Nephron (organoid): Measurements from ENCODE around the gene SND1.

Experiments
- H3K27ac Mint-ChIP-seq, 3 experiments: 2 replicates each; pipeline ENCODE4 v1.8.0; 2020; ENCODE audit warnings: mixed read lengths in 3 of 3, mild to moderate bottlenecking in 2 of 3, moderate library complexity in 1 of 3
- H3K27me3 Mint-ChIP-seq: 2 replicates; pipeline ENCODE4 v1.8.0; 2021; ENCODE audit warnings: low read depth, mild to moderate bottlenecking, moderate library complexity, mixed read lengths
- H3K36me3 Mint-ChIP-seq: 2 replicates; pipeline ENCODE4 v1.8.0; 2020; ENCODE audit warnings: low read depth, mixed read lengths
- H3K4me1 Mint-ChIP-seq: 2 replicates; pipeline ENCODE4 v1.8.0; 2020; ENCODE audit warnings: mixed read lengths
- H3K4me3 Mint-ChIP-seq, 3 experiments: 2 replicates each; pipeline ENCODE4 v1.8.0; 2020; ENCODE audit warnings: mild to moderate bottlenecking in 3 of 3, mixed read lengths in 3 of 3, moderate library complexity in 2 of 3
- H3K9me3 Mint-ChIP-seq: 2 replicates; pipeline ENCODE4 v1.8.0; 2020; ENCODE audit warnings: mixed read lengths
- TF ChIP-seq, protein P1 (sequence below), 3 experiments: fragments of 200-600 bp; sonication (generic); IDR thresholded peaks; one replicate each; pipeline ENCODE4 v1.5.0; 2021; ENCODE audit warnings: antibody characterized with exemption in 3 of 3; ENCODE audit not compliant: unreplicated experiment in 3 of 3

Gene SND1

DNA sequence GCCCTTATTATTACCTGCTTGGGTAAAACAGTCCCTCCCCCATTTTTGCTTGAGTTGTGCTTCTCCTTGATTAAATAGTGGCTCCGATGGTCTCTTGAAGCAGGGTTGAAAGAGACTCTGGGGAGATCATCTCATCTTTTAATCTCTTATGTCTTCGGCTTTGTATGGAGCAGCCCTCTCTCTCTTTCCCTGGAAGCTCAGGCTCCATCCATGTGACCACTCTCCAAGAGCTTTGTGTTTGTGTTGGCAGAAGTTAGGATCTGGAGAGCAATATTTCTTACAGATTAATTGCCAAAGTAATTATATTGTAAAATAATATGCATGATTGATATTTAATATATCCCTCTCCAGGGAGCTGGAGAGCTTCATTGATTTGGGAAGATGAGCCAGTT, 302.4 kb downstream of the SND1 start:
- H3K4me1 Mint-ChIP-seq, result peaks cover 25% of the 10 kb centered on the region
- no peaks in the 10 kb centered on the region for H3K36me3 Mint-ChIP-seq
- TF ChIP-seq, protein P1, sequence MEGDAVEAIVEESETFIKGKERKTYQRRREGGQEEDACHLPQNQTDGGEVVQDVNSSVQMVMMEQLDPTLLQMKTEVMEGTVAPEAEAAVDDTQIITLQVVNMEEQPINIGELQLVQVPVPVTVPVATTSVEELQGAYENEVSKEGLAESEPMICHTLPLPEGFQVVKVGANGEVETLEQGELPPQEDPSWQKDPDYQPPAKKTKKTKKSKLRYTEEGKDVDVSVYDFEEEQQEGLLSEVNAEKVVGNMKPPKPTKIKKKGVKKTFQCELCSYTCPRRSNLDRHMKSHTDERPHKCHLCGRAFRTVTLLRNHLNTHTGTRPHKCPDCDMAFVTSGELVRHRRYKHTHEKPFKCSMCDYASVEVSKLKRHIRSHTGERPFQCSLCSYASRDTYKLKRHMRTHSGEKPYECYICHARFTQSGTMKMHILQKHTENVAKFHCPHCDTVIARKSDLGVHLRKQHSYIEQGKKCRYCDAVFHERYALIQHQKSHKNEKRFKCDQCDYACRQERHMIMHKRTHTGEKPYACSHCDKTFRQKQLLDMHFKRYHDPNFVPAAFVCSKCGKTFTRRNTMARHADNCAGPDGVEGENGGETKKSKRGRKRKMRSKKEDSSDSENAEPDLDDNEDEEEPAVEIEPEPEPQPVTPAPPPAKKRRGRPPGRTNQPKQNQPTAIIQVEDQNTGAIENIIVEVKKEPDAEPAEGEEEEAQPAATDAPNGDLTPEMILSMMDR (IDR thresholded peaks at IDR 0.05; ENCODE audit: unreplicated experiment in 3 of 3), result no peak
- no peaks in the 10 kb centered on the region for H3K9me3 Mint-ChIP-seq
- H3K27me3 Mint-ChIP-seq, result no peaks in the 10 kb centered on the region
- H3K27ac Mint-ChIP-seq, result no peak overlapping the region
- H3K4me3 Mint-ChIP-seq, result no peak overlapping the region

DNA sequence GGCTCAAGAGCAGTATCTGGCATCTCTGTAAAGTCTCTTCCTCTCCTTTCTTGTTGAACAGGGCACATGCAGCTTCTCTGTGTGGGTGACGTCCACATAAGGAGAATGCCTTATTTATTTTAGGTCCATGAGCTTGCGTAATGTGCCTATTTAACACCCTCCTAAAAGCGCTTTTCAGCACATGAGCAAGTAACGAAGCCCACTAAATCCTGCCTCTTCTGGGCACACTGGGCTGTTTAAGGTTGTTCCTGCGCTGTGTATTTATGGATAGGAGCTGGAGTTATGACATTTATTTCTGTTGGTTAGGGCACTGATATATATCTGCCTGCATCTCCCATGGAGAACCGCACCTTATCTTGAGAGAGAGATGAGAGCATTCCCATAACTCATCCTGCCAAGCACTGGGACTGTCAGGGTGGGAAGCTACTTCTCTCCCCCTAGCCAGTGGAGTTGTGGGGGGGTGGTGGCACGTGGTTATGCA, 303.1 kb downstream of the SND1 start:
- no peaks in the 10 kb centered on the region for H3K9me3 Mint-ChIP-seq
- no peak overlapping the region for H3K27ac Mint-ChIP-seq
- no peak overlapping the region for H3K4me3 Mint-ChIP-seq
- TF ChIP-seq, protein P1 (IDR thresholded peaks at IDR 0.05; ENCODE audit: unreplicated experiment in 3 of 3), result no peak
- peaks cover 18% of the 10 kb centered on the region for H3K4me1 Mint-ChIP-seq
- H3K36me3 Mint-ChIP-seq, result no peaks in the 10 kb centered on the region
- no peaks in the 10 kb centered on the region for H3K27me3 Mint-ChIP-seq

GRCh38 chr7:127957886-127958285, 305.9 kb downstream of the SND1 start:
- Mint-ChIP-seq H3K9me3 (peaks cover 1% of the 10 kb centered on the region), H3K27me3 (no peaks in the 10 kb centered on the region), H3K4me1 (peaks cover 14% of the 10 kb centered on the region), H3K36me3 (peaks cover 10% of the 10 kb centered on the region), H3K27ac (no peak overlapping the region), H3K4me3 (no peak overlapping the region)
- TF ChIP-seq, protein P1 (IDR thresholded peaks at IDR 0.05; ENCODE audit: unreplicated experiment in 3 of 3), result no peak

- peaks cover 4% of the 10 kb centered on the region for H3K9me3 Mint-ChIP-seq
- no peak overlapping the region for H3K27ac Mint-ChIP-seq
- TF ChIP-seq, protein P1 (IDR thresholded peaks at IDR 0.05; ENCODE audit: unreplicated experiment in 3 of 3), result no peak
- peaks cover 14% of the 10 kb centered on the region for H3K4me1 Mint-ChIP-seq
- no peaks in the 10 kb centered on the region for H3K27me3 Mint-ChIP-seq
- H3K36me3 Mint-ChIP-seq, result peaks cover 13% of the 10 kb centered on the region
- H3K4me3 Mint-ChIP-seq, result no peak overlapping the region
Measured at GRCh38 chr7:127959770-127960169, 307.8 kb downstream of the SND1 start.

GRCh38 chr7:127961786-127962453, 309.9 kb downstream of the SND1 start:
- peaks cover 15% of the 10 kb centered on the region for H3K4me1 Mint-ChIP-seq
- peaks cover 4% of the 10 kb centered on the region for H3K9me3 Mint-ChIP-seq
- H3K27me3 Mint-ChIP-seq, result no peaks in the 10 kb centered on the region
- peaks cover 14% of the 10 kb centered on the region for H3K36me3 Mint-ChIP-seq
- TF ChIP-seq, protein P1 (IDR thresholded peaks at IDR 0.05; ENCODE audit: unreplicated experiment in 3 of 3), result no peak
- H3K27ac Mint-ChIP-seq, result peak overlapping the region in 1 of 3 experiments; percentile 6
- no peak overlapping the region for H3K4me3 Mint-ChIP-seq
